Hepatocyte (in vitro differentiated cells): ENCODE data around the gene TDRKH. TPM values are rescaled to one million over a fixed set of nuclear protein-coding genes. Genes with fewer than 3 reads are reported as not detected.

Experiments used
- DNase-seq: peaks from one replicate; pipeline ENCODE4 v3.0.0-alpha.2; 2016; ENCODE audit warnings: low spot score
- H2AFZ ChIP-seq: fragments of 200-600 bp; sonication (generic); 2 replicates; pipeline ENCODE4 v1.6.0; 2016; ENCODE audit warnings: antibody characterized with exemption, mild to moderate bottlenecking
- H3K27ac ChIP-seq: fragments of 200-600 bp; sonication (generic); 2 replicates; pipeline ENCODE4 v1.5.1; 2016; ENCODE audit warnings: mild to moderate bottlenecking
- H3K27me3 ChIP-seq: fragments of 200-600 bp; sonication (generic); 2 replicates; pipeline ENCODE4 v1.6.1; 2016
- H3K36me3 ChIP-seq: fragments of 200-600 bp; sonication (generic); replicated peaks from 2 replicates; pipeline ENCODE4 v1.5.1; 2016; ENCODE audit warnings: low read depth; ENCODE audit not compliant: insufficient read depth
- H3K4me1 ChIP-seq: fragments of 200-600 bp; sonication (generic); 2 replicates; pipeline ENCODE4 v1.5.1; 2016; ENCODE audit warnings: mild to moderate bottlenecking, moderate library complexity; ENCODE audit not compliant: insufficient read depth
- H3K4me2 ChIP-seq: fragments of 200-600 bp; sonication (generic); 2 replicates; pipeline ENCODE4 v1.6.0; 2016
- H3K4me3 ChIP-seq: fragments of 200-600 bp; sonication (generic); 2 replicates; pipeline ENCODE4 v1.5.1; 2016; ENCODE audit warnings: mild to moderate bottlenecking
- H3K79me2 ChIP-seq: fragments of 200-600 bp; sonication (generic); 2 replicates; pipeline ENCODE4 v1.6.0; 2017; ENCODE audit warnings: mild to moderate bottlenecking
- H3K9me2 ChIP-seq: fragments of 200-600 bp; sonication (generic); replicated peaks from 2 replicates; pipeline ENCODE4 v1.6.0; 2017; ENCODE audit warnings: mild to moderate bottlenecking; ENCODE audit not compliant: insufficient read depth
- H3K9me3 ChIP-seq: fragments of 200-600 bp; sonication (generic); 2 replicates; pipeline ENCODE4 v1.5.1; 2016; ENCODE audit warnings: low read depth, mild to moderate bottlenecking
- H4K20me1 ChIP-seq: fragments of 200-600 bp; sonication (generic); 2 replicates; pipeline ENCODE4 v1.6.0; 2016; ENCODE audit warnings: mild to moderate bottlenecking; ENCODE audit not compliant: insufficient read depth, poor library complexity, severe bottlenecking
- CTCF ChIP-seq: fragments of 200-600 bp; sonication (generic); IDR thresholded peaks from 2 replicates; pipeline ENCODE4 v1.5.1; 2016; ENCODE audit warnings: antibody characterized with exemption, mild to moderate bottlenecking; ENCODE audit not compliant: poor library complexity
- EZH2 ChIP-seq: fragments of 200-600 bp; sonication (generic); IDR thresholded peaks from 2 replicates; pipeline ENCODE4 v1.6.1; 2016; ENCODE audit warnings: antibody characterized with exemption, mild to moderate bottlenecking, borderline replicate concordance
- EZH2phosphoT487 ChIP-seq: fragments of 200-600 bp; sonication (generic); IDR thresholded peaks from one replicate; pipeline ENCODE4 v1.6.1; 2018; ENCODE audit warnings: antibody characterized with exemption, mild to moderate bottlenecking, low read depth, moderate library complexity; ENCODE audit not compliant: unreplicated experiment, severe bottlenecking
- WGBS: methylation state at CpG from one replicate; pipeline ENCODE4 v1.1.6; 2016; ENCODE audit warnings: low lambda C conversion rate; ENCODE audit errors: missing lambda C conversion rate; 5-methylcytosine and 5-hydroxymethylcytosine counted together
- polyA plus RNA-seq: library from polyadenylated mRNA; unstranded; fragments of >200 nt; fragmentation: Nextera tagmentation; extraction: Ambion mirVana; gene quantifications from 2 replicates; pipeline ENCODE4 v1.2.1, GENCODE V29; 2016
- total RNA-seq: library from RNA; depleted of rRNA; stranded (reverse); fragments of >200 nt; gene quantifications from 2 replicates; pipeline ENCODE4 v1.2.3, GENCODE V29; 2014

The TDRKH gene
- total and polyA plus RNA-seq, 2 experiments from 2014 or later: 1.8 to 3.4 TPM

- Histone ChIP-seq H3K4me1 (no peaks in the 10 kb centered on the region), H3K4me2 (no peak overlapping the region), H2AFZ (no peak overlapping the region), H3K9me2 (no peaks in the 10 kb centered on the region), H3K36me3 (no peaks in the 10 kb centered on the region), H3K4me3 (no peak overlapping the region), H3K27ac (no peak overlapping the region), H3K27me3 (peaks cover 22% of the 10 kb centered on the region), H3K79me2 (no peaks in the 10 kb centered on the region), H3K9me3 (no peaks in the 10 kb centered on the region), H4K20me1 (no peaks in the 10 kb centered on the region)
- no peak for DNase-seq
- 93% methylated on average over 12 of the region's 12 CpGs for whole genome bisulfite sequencing
- no peak for TF ChIP-seq EZH2phosphoT487
- TF ChIP-seq EZH2: no peak
- TF ChIP-seq CTCF: no peak
Measured at GRCh38 chr1:151801310-151801820, 11.1 kb upstream of the TDRKH start.

- H2AFZ ChIP-seq: no peak overlapping the region
- H3K27me3 ChIP-seq: peaks cover 22% of the 10 kb centered on the region
- H3K4me1 ChIP-seq: no peaks in the 10 kb centered on the region
- no peaks in the 10 kb centered on the region for H3K79me2 ChIP-seq
- H3K4me2 ChIP-seq: no peak overlapping the region
- no peak for DNase-seq
- no peak for TF ChIP-seq EZH2
- TF ChIP-seq CTCF: no peak
- TF ChIP-seq EZH2phosphoT487: no peak
- H3K9me2 ChIP-seq: no peaks in the 10 kb centered on the region
- WGBS: 84% methylated on average over 8 of the region's 8 CpGs
- no peak overlapping the region for H3K4me3 ChIP-seq
- H3K36me3 ChIP-seq: no peaks in the 10 kb centered on the region
- H3K9me3 ChIP-seq: no peaks in the 10 kb centered on the region
- no peaks in the 10 kb centered on the region for H4K20me1 ChIP-seq
- no peak overlapping the region for H3K27ac ChIP-seq
Measured at GRCh38 chr1:151800830-151801229, 10.5 kb upstream of the TDRKH start.

GRCh38 chr1:151799179-151800022, 9.1 kb upstream of the TDRKH start:
- Histone ChIP-seq H3K27me3 (peaks cover 22% of the 10 kb centered on the region), H3K27ac (no peak overlapping the region), H3K4me2 (no peak overlapping the region), H3K9me3 (no peaks in the 10 kb centered on the region), H3K4me3 (no peak overlapping the region), H3K4me1 (no peaks in the 10 kb centered on the region), H3K9me2 (no peaks in the 10 kb centered on the region), H2AFZ (no peak overlapping the region), H3K79me2 (no peaks in the 10 kb centered on the region), H3K36me3 (no peaks in the 10 kb centered on the region), H4K20me1 (no peaks in the 10 kb centered on the region)
- no peak for DNase-seq
- WGBS: 63% methylated on average over 9 of the region's 9 CpGs
- TF ChIP-seq EZH2phosphoT487: no peak
- no peak for TF ChIP-seq EZH2
- TF ChIP-seq CTCF: no peak
